ENCODE data around the gene ZIM2. TPM values are rescaled to one million over a fixed set of nuclear protein-coding genes. Genes with fewer than 3 reads are reported as not detected.

Gene ZIM2
- total and polyA plus RNA-seq, 2 experiments from 2014 or later: not detected

GRCh38 chr19:56808717-56809392 lies 31.7 kb downstream of the ZIM2 start:
- H3K4me3 ChIP-seq: no peak overlapping the region
- H4K20me1 ChIP-seq (replicated peaks; ENCODE audit: insufficient read depth): no peaks in the 10 kb centered on the region
- H3K4me1 ChIP-seq (ENCODE audit: insufficient read depth): no peaks in the 10 kb centered on the region
- Mint-ChIP-seq H3K36me3 (ENCODE audit: low read depth) (peaks cover 44% of the 10 kb centered on the region), H3K4me1 (no peaks in the 10 kb centered on the region), H3K27me3 (ENCODE audit: insufficient read depth, low read depth, poor library complexity) (no peaks in the 10 kb centered on the region), H3K4me3 (no peak overlapping the region), H3K9me3 (peaks cover 98% of the 10 kb centered on the region), H3K27ac (no peak overlapping the region)
- no peak overlapping the region for H2AFZ ChIP-seq
- H3K79me2 ChIP-seq (replicated peaks; ENCODE audit: insufficient read depth): no peaks in the 10 kb centered on the region
- H3F3A ChIP-seq (replicated peaks; ENCODE audit: low read depth): no peaks in the 10 kb centered on the region
- H3K27me3 ChIP-seq (ENCODE audit: insufficient read depth): no peaks in the 10 kb centered on the region
- no peak for ATAC-seq
- peaks cover 5% of the 10 kb centered on the region; the same call in 1 of the 2 replicates for H3K36me3 ChIP-seq (ENCODE audit: insufficient read depth)
- H3K27ac ChIP-seq (ENCODE audit: low read depth): no peak overlapping the region
- TF ChIP-seq ZNF331 (CRISPR knock-in tag; IDR thresholded peaks at IDR 0.05; ENCODE audit: low read depth) (no peak), ZNF114 (CRISPR knock-in tag; IDR thresholded peaks at IDR 0.05) (no peak), CTCF (conservative IDR thresholded peaks at IDR 0.05; ENCODE audit: low read depth in 2 of 2) (no peak), NANOG (IDR thresholded peaks at IDR 0.05; ENCODE audit: borderline replicate concordance) (no peak), CREB1 (CRISPR knock-in tag; IDR thresholded peaks at IDR 0.05; ENCODE audit: low read depth) (no peak), ETS1 (IDR thresholded peaks at IDR 0.05) (no peak), STAT1 (IDR thresholded peaks at IDR 0.05; ENCODE audit: unreplicated experiment) (no peak), EZH2 (IDR thresholded peaks at IDR 0.05; ENCODE audit: low read depth, unreplicated experiment) (no peak), REST (IDR thresholded peaks at IDR 0.05; ENCODE audit: unreplicated experiment) (no peak), ZNF462 (CRISPR knock-in tag; IDR thresholded peaks at IDR 0.05) (no peak), EZH2phosphoT487 (IDR thresholded peaks at IDR 0.05; ENCODE audit: unreplicated experiment) (no peak), POLR2AphosphoS5 (IDR thresholded peaks at IDR 0.05; ENCODE audit: low read depth) (no peak)
- no peak overlapping the region for H3K4me2 ChIP-seq
- DNase-seq (ENCODE audit: low spot score): no peak
- H3K9me2 ChIP-seq (ENCODE audit: insufficient read depth): no peaks in the 10 kb centered on the region
